Suprapubic skin (tissue), 4 donors: Measurements from ENCODE around the gene NKD2. TPM values are rescaled to one million over a fixed set of nuclear protein-coding genes. Genes with fewer than 3 reads are reported as not detected.

ENCODE experiments used
- DNase-seq, 2 donors: peaks; one replicate each; pipeline ENCODE4 v3.0.0-alpha.2; 2019; ENCODE audit warnings: low spot score in 2 of 2
- H3K27ac ChIP-seq: fragments of 200-600 bp; sonication (generic); one replicate; pipeline ENCODE4 v1.5.1; 2019
- H3K27me3 ChIP-seq: fragments of 200-600 bp; sonication (generic); one replicate; pipeline ENCODE4 v1.5.1; 2019
- H3K36me3 ChIP-seq: fragments of 200-600 bp; sonication (generic); one replicate; pipeline ENCODE4 v1.5.1; 2019
- H3K4me1 ChIP-seq: fragments of 200-600 bp; sonication (generic); one replicate; pipeline ENCODE4 v1.5.1; 2019
- H3K4me3 ChIP-seq: fragments of 200-600 bp; sonication (generic); one replicate; pipeline ENCODE4 v1.5.1; 2019; ENCODE audit warnings: mild to moderate bottlenecking
- H3K9me3 ChIP-seq: fragments of 200-600 bp; sonication (generic); one replicate; pipeline ENCODE4 v1.5.1; 2019
- CTCF ChIP-seq, 2 donors: fragments of 200-600 bp in 1 of 2; fragments of 450-650 bp in 1 of 2; sonication (generic) in 1 of 2; IDR thresholded peaks; one replicate each; pipeline ENCODE4 v1.5.1; 2016 to 2019; ENCODE audit warnings: antibody characterized with exemption in 2 of 2, mild to moderate bottlenecking in 1 of 2, moderate library complexity in 1 of 2
- EP300 ChIP-seq: sonication (generic); formaldehyde crosslinking; IDR thresholded peaks from one replicate; pipeline ENCODE4 v1.6.1; 2017; ENCODE audit warnings: antibody characterized with exemption
- POLR2A ChIP-seq, 2 donors: fragments of 450-650 bp; IDR thresholded peaks; one replicate each; pipeline ENCODE4 v1.6.1; 2017; ENCODE audit warnings: antibody characterized with exemption in 2 of 2, mild to moderate bottlenecking in 2 of 2, moderate library complexity in 2 of 2
- POLR2AphosphoS5 ChIP-seq, 3 donors: sonication (generic); formaldehyde crosslinking; IDR thresholded peaks; one replicate each; pipeline ENCODE4 v1.6.1; 2017; ENCODE audit warnings: antibody characterized with exemption in 3 of 3
- WGBS: methylation state at CpG from one replicate; pipeline ENCODE4 v1.1.5; 2018; 5-methylcytosine and 5-hydroxymethylcytosine counted together
- total RNA-seq, 4 donors: library from RNA; depleted of rRNA; stranded (reverse); fragments of >200 nt; gene quantifications; one replicate each; pipeline ENCODE4 v1.1.0, GENCODE V29; 2016

The NKD2 gene
- total RNA-seq, 4 donors from 2014 or later: 7.9 to 13.0 (median 10.6) TPM

- Histone ChIP-seq H3K9me3 (no peaks in the 10 kb centered on the region), H3K4me1 (peaks cover 13% of the 10 kb centered on the region), H3K4me3 (no peak overlapping the region), H3K27ac (no peak overlapping the region), H3K27me3 (no peaks in the 10 kb centered on the region), H3K36me3 (no peaks in the 10 kb centered on the region)
- no peak for TF ChIP-seq POLR2AphosphoS5 (IDR thresholded peaks at IDR 0.05)
- TF ChIP-seq CTCF (IDR thresholded peaks at IDR 0.05): no peak
- DNase-seq: no peak
These were observed 25.0 kb upstream of the NKD2 start for GRCh38 chr5:983568-983967.

GRCh38 chr5:984774-985173 is 23.8 kb upstream of the NKD2 start:
- DNase-seq: no peak
- 87% methylated on average over 3 of the region's 3 CpGs for WGBS
- TF ChIP-seq POLR2AphosphoS5 (IDR thresholded peaks at IDR 0.05): no peak
- no peak for TF ChIP-seq POLR2A (IDR thresholded peaks at IDR 0.05)
- no peak for TF ChIP-seq CTCF (IDR thresholded peaks at IDR 0.05)
- TF ChIP-seq EP300: no peak
- H3K27ac ChIP-seq: no peak overlapping the region
- H3K4me3 ChIP-seq: no peak overlapping the region
- H3K4me1 ChIP-seq: peaks cover 17% of the 10 kb centered on the region
- H3K9me3 ChIP-seq: no peaks in the 10 kb centered on the region
- H3K27me3 ChIP-seq: no peaks in the 10 kb centered on the region
- H3K36me3 ChIP-seq: no peaks in the 10 kb centered on the region

GRCh38 chr5:987761-988160 is 20.8 kb upstream of the NKD2 start:
- WGBS: 73% methylated on average over 2 of the region's 2 CpGs
- peaks cover 11% of the 10 kb centered on the region for H3K4me1 ChIP-seq
- H3K27ac ChIP-seq: no peak overlapping the region
- no peak for DNase-seq
- no peak overlapping the region for H3K4me3 ChIP-seq
- H3K27me3 ChIP-seq: no peaks in the 10 kb centered on the region
- no peaks in the 10 kb centered on the region for H3K36me3 ChIP-seq
- TF ChIP-seq EP300: no peak
- no peak for TF ChIP-seq CTCF (IDR thresholded peaks at IDR 0.05)
- no peak for TF ChIP-seq POLR2AphosphoS5 (IDR thresholded peaks at IDR 0.05)
- no peak for TF ChIP-seq POLR2A (IDR thresholded peaks at IDR 0.05)
- no peaks in the 10 kb centered on the region for H3K9me3 ChIP-seq

- 79% methylated on average over 6 of the region's 6 CpGs for WGBS
- no peaks in the 10 kb centered on the region for H3K27me3 ChIP-seq
- peaks cover 11% of the 10 kb centered on the region for H3K4me1 ChIP-seq
- no peak for DNase-seq
- no peaks in the 10 kb centered on the region for H3K9me3 ChIP-seq
- no peak for TF ChIP-seq POLR2AphosphoS5 (IDR thresholded peaks at IDR 0.05)
- no peak for TF ChIP-seq EP300
- TF ChIP-seq POLR2A (IDR thresholded peaks at IDR 0.05): no peak
- TF ChIP-seq CTCF (IDR thresholded peaks at IDR 0.05): no peak
- H3K36me3 ChIP-seq: no peaks in the 10 kb centered on the region
- no peak overlapping the region for H3K27ac ChIP-seq
- no peak overlapping the region for H3K4me3 ChIP-seq
These were observed 20.3 kb upstream of the NKD2 start for GRCh38 chr5:988322-988721.

GRCh38 chr5:989961-990530 is 18.6 kb upstream of the NKD2 start:
- H3K27me3 ChIP-seq: no peaks in the 10 kb centered on the region
- H3K27ac ChIP-seq: peak overlapping the region; percentile 69
- no peaks in the 10 kb centered on the region for H3K9me3 ChIP-seq
- TF ChIP-seq EP300 (no peak), CTCF (IDR thresholded peaks at IDR 0.05) (peak in 1 of 2 donors; percentile 50), POLR2A (IDR thresholded peaks at IDR 0.05) (no peak), POLR2AphosphoS5 (IDR thresholded peaks at IDR 0.05) (no peak)
- H3K4me1 ChIP-seq: peaks cover 11% of the 10 kb centered on the region
- no peak overlapping the region for H3K4me3 ChIP-seq
- H3K36me3 ChIP-seq: no peaks in the 10 kb centered on the region
- WGBS: 31% methylated on average over 11 of the region's 14 CpGs
- peak; percentile 86 for DNase-seq
